NCI-H2029 (cell line): ENCODE measurements around the gene ZNF366.

Experiments used
- DNase-seq: peaks from one replicate; lab custom pipeline; 2025; lab: John Stamatoyannopoulos, UW

Gene ZNF366

GRCh38 chr5:72465066-72465465, 42.1 kb downstream of the ZNF366 start:
- DNase-seq: no peak

DNA sequence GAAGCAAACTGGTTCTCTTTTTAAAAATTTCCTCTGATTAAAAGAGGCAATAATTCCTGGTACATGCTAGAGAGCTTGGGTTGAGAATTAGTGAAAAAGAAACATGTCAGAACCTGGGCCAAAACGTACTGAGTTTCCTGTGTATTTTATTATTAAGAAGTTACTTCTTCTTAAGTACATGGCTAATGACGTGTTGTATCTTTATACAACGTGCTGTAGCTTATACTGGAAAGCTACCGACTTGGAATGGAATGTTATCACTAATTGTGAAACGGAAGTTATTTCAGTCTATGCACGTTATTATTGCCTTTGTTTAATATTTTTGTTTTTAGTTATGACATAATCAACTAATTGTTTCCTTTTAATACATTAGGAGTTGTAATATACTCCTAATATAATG, 43.1 kb downstream of the ZNF366 start:
- no peak for DNase-seq

- no peak for DNase-seq
Measured at GRCh38 chr5:72463449-72464052, 43.7 kb downstream of the ZNF366 start.

GRCh38 chr5:72460413-72460812, 46.8 kb downstream of the ZNF366 start:
- DNase-seq: no peak

- DNase-seq: no peak
Measured at GRCh38 chr5:72459913-72460312, 47.3 kb downstream of the ZNF366 start.

DNA sequence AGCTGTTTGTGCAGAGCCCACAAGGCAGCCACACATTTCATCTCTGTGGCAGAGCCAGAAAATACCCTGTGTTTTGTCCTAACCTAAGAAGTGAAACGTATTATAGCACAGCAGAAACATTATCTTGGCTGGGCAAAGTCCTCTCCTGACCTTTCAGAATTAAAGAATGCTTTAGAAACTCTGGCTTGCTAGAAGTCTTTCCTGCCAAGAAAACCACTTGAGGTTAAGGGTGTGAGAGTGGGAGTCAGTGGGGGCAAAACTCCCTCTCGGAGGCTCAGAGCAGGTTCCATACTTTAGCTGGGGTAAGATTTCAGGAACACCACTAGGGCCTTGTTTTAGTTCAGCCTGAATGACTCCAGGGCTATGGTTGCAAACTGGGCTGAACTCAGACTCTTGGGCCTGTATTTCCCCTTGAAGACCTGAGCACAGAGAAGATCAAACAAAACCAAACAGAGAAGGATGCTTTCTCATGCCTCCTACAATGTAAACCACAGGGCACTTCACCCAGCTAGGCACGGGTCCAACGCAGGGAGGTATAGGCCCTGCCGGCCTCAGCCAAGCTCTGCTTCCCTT, 48.0 kb downstream of the ZNF366 start:
- DNase-seq: peak; percentile 47

- DNase-seq: no peak
Measured at GRCh38 chr5:72458407-72458806, 48.8 kb downstream of the ZNF366 start.

DNA sequence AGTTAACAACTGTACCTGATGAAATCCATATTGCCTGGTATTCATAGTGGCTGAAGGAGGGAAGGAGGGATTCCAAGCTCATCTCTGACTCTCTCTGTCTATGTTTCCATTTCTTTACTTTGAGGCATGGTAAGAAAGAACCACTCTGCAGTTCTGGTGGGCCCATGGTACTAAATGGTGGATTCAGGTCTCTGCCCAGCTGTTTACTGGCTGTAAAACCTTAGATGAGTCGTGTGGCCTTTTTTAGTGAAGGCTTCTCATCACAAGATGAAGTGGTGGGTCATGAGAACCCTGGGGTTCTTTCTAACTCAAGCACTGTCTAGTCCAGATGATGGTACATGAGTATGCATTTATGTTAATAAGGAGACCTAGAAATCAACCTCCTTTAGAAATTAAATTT, 49.7 kb downstream of the ZNF366 start:
- DNase-seq: no peak

- no peak for DNase-seq
Measured at GRCh38 chr5:72456391-72457074, 50.7 kb downstream of the ZNF366 start.

GRCh38 chr5:72455476-72455875, 51.7 kb downstream of the ZNF366 start:
- no peak for DNase-seq

GRCh38 chr5:72454996-72455395, 52.2 kb downstream of the ZNF366 start:
- no peak for DNase-seq

GRCh38 chr5:72453246-72453775, 53.9 kb downstream of the ZNF366 start:
- DNase-seq: no peak

GRCh38 chr5:72452515-72453245, 54.5 kb downstream of the ZNF366 start:
- no peak for DNase-seq

DNA sequence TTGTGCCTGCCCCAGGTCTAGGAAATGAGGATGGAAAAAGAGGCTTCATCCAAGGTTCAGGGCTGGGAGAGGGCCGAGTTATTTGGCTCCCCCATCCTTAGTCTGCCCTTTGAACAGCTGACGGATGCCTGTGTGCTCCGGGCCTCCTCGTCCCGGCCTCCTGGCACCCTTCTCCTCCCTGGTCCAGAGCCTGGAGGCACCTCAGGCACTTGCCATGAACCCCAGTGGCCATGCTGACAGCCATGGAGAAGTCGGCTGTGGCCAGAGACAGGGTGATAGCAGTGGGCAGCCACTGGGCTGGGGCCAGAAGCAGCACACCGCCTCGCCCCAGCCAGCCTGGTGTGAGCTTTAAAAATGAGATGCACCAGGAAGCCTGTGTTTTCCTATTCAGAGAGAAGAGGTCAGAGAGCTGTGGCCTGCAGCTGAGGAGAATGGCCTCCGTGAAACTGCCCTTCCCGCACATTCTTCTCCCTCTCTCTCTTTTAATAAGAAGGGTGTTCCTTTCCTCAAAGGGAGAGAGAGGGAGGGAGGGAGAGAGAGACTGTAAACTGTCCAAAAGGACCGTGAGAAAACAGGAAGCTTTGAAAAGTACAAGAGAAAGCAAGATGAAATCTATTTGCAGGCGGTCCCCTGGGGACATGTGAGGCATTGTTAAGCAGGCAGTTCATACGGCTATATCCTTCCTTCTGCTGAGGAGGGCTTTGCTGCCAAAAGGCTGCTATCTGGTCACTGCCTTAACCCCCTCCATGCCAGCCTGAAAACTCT, 55.3 kb downstream of the ZNF366 start:
- DNase-seq: no peak

- DNase-seq: no peak
Measured at GRCh38 chr5:72448368-72448767, 58.8 kb downstream of the ZNF366 start.

GRCh38 chr5:72447751-72448150, 59.5 kb downstream of the ZNF366 start:
- no peak for DNase-seq

- no peak for DNase-seq
Measured at GRCh38 chr5:72445969-72446368, 61.2 kb downstream of the ZNF366 start.

GRCh38 chr5:72443883-72444282, 63.3 kb downstream of the ZNF366 start:
- DNase-seq: no peak

GRCh38 chr5:72441862-72442540, 65.2 kb downstream of the ZNF366 start:
- no peak for DNase-seq

DNA sequence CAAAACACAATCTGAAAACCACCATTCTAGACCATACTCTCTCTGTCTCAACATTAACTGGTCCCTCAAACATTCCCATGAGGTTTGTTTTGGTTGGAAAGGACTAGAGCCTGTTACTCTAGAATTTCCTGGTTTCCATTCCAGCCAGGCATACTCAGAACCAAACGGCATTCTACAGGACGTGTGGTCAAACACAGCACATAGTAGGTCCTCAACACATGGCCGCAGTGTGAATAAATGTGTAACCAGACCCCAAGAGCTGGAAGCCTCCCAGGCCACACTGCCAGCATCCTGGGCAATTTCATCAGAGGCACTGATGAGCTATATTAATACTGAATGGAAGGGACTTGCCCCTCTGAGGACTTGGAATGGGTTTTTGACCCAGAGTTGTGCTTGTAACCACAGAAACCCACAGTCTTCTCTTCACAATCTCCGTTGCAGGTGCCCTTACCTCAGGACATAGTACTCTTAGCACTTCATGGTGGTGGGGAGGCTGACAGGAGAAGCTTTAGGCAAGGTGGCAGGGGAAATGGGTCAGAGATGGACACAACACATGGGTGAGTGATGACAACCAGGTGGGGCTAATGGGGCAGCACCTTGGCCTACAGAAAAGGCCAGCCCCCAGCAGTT, 66.0 kb downstream of the ZNF366 start:
- no peak for DNase-seq

DNA sequence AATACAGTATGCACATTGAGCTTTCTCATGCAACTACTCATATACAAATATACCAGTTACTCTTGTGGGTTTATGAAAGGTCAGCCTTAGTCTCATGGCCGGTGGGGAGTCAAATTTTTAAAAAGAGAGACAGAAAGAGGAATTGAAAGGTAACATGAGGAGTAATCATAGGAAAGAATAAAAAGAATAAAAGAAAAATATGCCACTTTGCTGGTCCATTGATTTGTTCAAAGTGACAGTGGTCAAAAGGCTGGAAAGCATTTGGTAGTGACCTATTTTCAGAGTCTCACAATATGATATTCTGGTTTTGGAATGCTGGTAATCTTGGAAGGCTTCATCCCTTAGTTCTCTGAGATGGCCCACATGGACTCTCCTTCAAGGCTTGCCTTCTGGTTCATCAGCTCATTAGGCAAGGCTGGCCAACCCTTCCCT, 67.0 kb downstream of the ZNF366 start:
- no peak for DNase-seq
